NCI-H82 treated with DMSO at 0.1 percent for 48 hours (cell line): Measurements from ENCODE around the gene EFCAB9.

Source experiments
- DNase-seq: peaks from one replicate; lab custom pipeline; 2025; ENCODE audit not compliant: unreplicated experiment; lab: John Stamatoyannopoulos, UW

The EFCAB9 gene

DNA sequence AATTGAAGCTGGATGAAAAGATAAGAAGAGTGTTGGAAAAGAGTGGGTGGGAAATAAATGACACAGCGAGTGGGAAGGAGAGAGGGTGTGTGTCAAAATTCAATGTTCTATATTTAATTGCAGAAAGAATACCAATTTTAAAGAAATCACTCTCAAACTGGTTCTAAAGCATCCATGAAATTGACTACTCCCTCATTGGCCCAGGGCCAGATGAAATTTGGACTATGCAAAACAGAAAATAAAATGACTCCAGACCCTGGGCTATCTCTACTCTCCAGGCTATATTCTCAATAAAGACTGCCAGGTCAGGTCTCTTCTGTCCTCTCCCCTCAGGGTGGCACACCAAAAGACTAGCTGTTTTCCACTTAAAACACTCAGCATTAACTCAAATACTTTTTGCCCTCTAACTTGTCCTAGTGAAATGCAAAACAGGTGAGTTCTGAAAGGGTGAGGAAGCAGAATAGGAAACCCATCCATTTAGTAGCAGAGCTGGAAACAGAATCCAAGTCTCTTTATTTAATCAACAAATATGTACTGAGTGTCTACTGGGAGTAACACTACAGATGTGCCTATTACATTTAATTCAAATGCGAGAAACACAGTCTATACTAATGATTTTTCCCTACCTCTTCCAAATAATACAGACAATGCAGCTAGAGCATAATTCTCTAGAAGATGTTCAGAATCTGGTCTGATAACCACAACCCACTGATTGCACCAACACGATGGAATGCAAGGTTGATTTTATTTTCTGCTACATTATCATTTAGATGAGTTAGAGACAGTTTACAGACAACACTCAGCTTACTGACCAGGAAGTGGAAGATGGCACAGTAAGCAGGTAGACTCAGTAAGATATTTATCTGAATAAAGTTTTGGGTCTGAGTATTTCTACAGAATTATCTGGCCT is 42.1 kb downstream of the EFCAB9 start:
- no peak for DNase-seq

DNA sequence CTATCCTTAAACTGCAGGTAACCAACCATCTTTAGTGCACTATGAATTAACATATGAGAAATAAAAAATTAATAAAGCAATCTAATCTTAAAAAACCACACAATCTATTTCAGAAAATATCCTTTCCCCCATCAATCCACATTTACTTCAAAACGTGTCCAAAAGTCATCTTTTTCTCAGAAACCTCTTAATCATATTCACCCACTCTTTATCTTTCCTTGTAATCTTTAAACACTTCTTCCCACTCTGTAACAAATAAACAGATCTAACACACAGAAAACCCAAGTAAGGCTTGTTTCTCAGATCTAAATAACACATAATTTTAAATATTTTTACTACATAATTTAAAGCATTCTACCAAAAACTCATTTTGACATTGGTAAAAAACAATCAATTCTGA is 44.4 kb downstream of the EFCAB9 start:
- no peak for DNase-seq

DNA sequence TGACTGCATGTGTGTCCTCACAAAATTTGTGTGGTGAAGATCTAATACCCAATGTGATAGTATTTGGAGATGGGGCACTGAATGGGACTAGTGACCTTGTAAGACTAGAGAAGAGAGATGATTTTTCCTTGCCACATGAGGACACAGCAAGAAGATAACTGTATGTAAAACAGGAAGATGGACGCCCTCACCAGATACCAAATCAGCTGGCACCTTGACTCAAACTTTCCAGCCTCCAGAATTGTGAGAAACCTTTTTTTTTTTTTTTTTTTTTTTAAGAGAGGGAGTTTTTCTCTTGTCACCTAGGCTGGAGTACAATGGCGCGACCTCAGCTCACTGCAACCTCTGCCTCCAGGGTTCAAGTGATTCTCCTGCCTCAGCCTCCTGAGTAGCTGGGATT is 49.3 kb downstream of the EFCAB9 start:
- DNase-seq = no peak

DNA sequence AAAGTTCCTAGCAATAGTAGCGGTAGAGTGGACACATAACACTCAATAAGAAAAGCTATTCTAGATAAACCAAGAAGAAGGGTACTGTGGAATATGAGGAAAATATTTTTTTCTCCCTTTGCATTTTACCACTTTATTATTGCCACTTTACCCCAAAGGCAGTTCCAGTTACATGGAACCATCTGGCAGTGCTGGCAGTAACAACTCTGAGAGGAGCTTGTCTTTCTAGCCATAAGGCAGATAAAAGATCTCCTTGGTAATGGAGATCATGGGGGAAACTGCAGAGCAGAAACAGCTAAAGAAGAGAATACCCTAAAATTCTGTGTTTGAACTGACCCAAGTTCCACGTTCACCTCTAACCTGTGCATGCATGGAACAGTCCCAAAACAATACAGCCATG is 51.1 kb downstream of the EFCAB9 start:
- DNase-seq = no peak

DNA sequence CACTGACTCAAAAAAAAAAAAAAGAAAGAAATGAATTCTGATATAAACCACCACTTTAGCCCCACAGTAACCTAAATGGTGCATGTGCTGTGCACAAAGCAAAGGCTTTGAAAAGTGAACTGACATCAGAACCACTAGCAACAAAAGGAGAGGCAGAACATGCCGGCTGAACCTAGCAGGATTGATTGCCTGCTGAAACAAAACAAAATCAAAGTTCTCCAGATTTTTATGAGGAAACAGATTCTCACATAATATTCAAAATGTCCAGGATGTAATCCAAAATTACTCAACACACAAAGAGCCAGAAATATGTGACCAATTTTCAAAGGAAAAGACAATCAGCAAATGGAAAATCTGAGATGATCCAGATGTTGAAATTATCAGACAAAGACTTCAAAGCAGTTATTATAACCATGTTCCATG is 51.7 kb downstream of the EFCAB9 start:
- DNase-seq = no peak

DNA sequence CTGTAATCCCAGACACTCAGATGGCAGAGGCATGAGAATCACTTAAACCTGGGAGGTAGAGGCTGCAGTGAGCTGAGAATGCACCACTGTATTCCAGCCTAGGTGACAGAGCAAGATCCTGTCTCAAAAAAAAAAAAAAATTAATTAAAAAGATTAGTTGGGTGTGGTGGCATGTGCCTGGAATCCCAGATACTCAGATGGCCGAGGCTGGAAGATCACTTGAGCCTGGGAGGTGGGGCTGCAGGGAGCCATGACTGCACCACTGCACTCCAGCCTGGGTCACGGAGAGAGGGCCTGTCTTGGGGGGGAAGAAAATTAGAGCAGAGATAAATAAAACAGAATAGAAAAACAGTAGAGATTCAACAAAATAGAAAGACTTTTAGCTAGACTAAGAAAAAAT is 54.7 kb downstream of the EFCAB9 start:
- no peak for DNase-seq

DNA sequence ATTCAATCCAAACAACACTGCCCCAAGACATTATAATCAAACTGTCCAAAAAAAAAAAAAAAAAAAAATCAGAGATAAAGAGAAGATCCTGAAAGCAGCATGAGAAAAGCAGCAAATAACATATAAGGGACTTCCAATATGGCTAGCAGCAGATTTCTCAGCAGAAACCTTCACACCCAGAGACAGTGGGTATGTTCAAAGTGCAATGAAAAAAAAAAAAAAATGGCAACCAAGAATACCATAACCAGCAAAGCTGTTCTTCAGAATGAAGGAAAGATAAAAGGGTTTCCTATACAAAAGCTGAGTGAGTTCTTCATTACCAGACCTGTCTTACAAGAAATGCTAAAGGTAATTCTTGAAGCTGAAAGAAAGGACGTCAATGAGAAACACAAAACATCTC is 57.4 kb downstream of the EFCAB9 start:
- DNase-seq = no peak

DNA sequence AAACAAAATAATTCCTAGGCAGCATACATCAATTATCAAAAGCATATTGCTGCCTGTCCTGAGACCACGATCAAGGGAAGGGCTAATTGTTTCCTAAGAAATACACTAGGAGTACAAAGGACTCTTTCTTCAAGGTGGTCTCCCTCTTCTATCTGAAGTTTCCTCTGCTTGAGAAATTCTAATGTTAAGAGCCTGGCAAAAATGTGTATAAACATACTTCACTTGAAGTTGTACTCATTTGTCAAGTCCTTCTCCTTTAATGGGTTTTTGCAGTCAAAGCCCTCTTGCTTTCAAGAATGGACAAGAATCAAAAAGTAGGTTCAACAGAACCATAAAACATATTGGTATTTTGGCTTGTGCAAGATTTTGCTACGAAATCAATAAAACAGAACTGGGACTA is 58.5 kb downstream of the EFCAB9 start:
- no peak for DNase-seq
